GM12878 (cell line): Measurements from ENCODE around the gene MPDZ. TPM values are rescaled to one million over a fixed set of nuclear protein-coding genes. Genes with fewer than 3 reads are reported as not detected.

Experiments
- EED ChIP-seq: sonication (generic); IDR thresholded peaks from 2 replicates; pipeline ENCODE4 v1.6.1; 2016; ENCODE audit warnings: antibody characterized with exemption, low read depth
- IRF4 ChIP-seq: IDR thresholded peaks from 2 replicates; pipeline ENCODE4 v1.6.1; 2011; ENCODE audit warnings: low read depth, low read length
- MEF2B ChIP-seq: fragments of 450-650 bp; IDR thresholded peaks from 2 replicates; pipeline ENCODE4 v1.6.1; 2018; ENCODE audit warnings: mild to moderate bottlenecking, moderate library complexity; ENCODE audit not compliant: partially characterized antibody, poor library complexity, severe bottlenecking
- ZNF622 ChIP-seq: fragments of 450-650 bp; IDR thresholded peaks from 2 replicates; pipeline ENCODE4 v1.6.1; 2017; ENCODE audit warnings: mild to moderate bottlenecking, inconsistent platforms
- polyA plus RNA-seq, 11 experiments: library from polyadenylated mRNA; depleted of rRNA in 4 of 11; unstranded in 6 of 11; stranded (reverse) in 5 of 11; fragments of >200 nt; fragmentation: Nextera tagmentation in 4 of 11; fragmentation: Illumina TruSeq in 1 of 11; extraction: Ambion mirVana in 4 of 11; extraction: Trizol in 1 of 11; gene quantifications; 1 replicate in 1 of 11; 2 replicates in 10 of 11; pipeline versions ENCODE4 v1.2.1 to v1.2.3, GENCODE V29; 2011 to 2016; ENCODE audit warnings: inconsistent platforms in 2 of 11, missing spikeins in 2 of 11, low read depth in 1 of 11
- total RNA-seq, 4 experiments: library from RNA; depleted of rRNA in 3 of 4; stranded (reverse); fragments of >200 nt in 3 of 4; fragmentation: Illumina TruSeq in 1 of 4; extraction: Trizol in 1 of 4; gene quantifications; 2 replicates each; pipeline versions ENCODE4 v1.2.1 to v1.2.3, GENCODE V29; 2013 to 2021
- TF ChIP-seq, protein P1 (sequence below): IDR thresholded peaks from 2 replicates; pipeline ENCODE4 v1.6.1; 2012; ENCODE audit warnings: mild to moderate bottlenecking, low read depth, low read length
- TF ChIP-seq, protein P2 (sequence below): fragments of 450-650 bp; IDR thresholded peaks from 2 replicates; pipeline ENCODE4 v1.6.1; 2017; ENCODE audit warnings: mild to moderate bottlenecking, moderate library complexity

MPDZ gene
- total and polyA plus RNA-seq, 10 of the 15 experiments (the other 5 are each of a cell fraction or from before 2014, with no cell fraction given), result 0.36 TPM; not detected in 9

DNA sequence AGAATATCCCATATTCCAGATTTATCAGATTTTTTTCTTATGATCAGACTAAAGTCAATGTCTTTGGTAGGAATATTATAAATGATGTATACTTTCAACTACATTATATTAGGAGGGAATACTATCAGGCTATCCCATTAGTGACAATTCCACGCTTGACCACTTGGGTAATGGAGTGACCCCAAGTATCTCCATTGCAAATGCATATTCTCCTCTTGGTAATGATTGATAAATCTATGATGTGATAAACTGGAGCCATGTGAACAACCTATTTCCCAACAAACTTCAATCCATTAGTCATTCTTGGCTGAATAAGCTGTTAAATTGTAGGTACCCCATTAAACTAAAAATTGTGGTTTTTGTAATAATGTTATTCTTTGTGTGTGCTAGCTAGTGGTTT, 12.2 kb upstream of the MPDZ start (continued):
- TF ChIP-seq, protein P1, sequence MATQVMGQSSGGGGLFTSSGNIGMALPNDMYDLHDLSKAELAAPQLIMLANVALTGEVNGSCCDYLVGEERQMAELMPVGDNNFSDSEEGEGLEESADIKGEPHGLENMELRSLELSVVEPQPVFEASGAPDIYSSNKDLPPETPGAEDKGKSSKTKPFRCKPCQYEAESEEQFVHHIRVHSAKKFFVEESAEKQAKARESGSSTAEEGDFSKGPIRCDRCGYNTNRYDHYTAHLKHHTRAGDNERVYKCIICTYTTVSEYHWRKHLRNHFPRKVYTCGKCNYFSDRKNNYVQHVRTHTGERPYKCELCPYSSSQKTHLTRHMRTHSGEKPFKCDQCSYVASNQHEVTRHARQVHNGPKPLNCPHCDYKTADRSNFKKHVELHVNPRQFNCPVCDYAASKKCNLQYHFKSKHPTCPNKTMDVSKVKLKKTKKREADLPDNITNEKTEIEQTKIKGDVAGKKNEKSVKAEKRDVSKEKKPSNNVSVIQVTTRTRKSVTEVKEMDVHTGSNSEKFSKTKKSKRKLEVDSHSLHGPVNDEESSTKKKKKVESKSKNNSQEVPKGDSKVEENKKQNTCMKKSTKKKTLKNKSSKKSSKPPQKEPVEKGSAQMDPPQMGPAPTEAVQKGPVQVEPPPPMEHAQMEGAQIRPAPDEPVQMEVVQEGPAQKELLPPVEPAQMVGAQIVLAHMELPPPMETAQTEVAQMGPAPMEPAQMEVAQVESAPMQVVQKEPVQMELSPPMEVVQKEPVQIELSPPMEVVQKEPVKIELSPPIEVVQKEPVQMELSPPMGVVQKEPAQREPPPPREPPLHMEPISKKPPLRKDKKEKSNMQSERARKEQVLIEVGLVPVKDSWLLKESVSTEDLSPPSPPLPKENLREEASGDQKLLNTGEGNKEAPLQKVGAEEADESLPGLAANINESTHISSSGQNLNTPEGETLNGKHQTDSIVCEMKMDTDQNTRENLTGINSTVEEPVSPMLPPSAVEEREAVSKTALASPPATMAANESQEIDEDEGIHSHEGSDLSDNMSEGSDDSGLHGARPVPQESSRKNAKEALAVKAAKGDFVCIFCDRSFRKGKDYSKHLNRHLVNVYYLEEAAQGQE, result no peak
- TF ChIP-seq ZNF622, result no peak
- TF ChIP-seq, protein P2, sequence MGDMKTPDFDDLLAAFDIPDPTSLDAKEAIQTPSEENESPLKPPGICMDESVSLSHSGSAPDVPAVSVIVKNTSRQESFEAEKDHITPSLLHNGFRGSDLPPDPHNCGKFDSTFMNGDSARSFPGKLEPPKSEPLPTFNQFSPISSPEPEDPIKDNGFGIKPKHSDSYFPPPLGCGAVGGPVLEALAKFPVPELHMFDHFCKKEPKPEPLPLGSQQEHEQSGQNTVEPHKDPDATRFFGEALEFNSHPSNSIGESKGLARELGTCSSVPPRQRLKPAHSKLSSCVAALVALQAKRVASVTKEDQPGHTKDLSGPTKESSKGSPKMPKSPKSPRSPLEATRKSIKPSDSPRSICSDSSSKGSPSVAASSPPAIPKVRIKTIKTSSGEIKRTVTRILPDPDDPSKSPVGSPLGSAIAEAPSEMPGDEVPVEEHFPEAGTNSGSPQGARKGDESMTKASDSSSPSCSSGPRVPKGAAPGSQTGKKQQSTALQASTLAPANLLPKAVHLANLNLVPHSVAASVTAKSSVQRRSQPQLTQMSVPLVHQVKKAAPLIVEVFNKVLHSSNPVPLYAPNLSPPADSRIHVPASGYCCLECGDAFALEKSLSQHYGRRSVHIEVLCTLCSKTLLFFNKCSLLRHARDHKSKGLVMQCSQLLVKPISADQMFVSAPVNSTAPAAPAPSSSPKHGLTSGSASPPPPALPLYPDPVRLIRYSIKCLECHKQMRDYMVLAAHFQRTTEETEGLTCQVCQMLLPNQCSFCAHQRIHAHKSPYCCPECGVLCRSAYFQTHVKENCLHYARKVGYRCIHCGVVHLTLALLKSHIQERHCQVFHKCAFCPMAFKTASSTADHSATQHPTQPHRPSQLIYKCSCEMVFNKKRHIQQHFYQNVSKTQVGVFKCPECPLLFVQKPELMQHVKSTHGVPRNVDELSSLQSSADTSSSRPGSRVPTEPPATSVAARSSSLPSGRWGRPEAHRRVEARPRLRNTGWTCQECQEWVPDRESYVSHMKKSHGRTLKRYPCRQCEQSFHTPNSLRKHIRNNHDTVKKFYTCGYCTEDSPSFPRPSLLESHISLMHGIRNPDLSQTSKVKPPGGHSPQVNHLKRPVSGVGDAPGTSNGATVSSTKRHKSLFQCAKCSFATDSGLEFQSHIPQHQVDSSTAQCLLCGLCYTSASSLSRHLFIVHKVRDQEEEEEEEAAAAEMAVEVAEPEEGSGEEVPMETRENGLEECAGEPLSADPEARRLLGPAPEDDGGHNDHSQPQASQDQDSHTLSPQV, result no peak
- TF ChIP-seq MEF2B, result no peak
- no peak for TF ChIP-seq EED
- TF ChIP-seq IRF4, result no peak
